ENCODE data around the gene MAP3K21. TPM values are rescaled to one million over a fixed set of nuclear protein-coding genes. Genes with fewer than 3 reads are reported as not detected.
A peak's percentile ranks its signal among the peaks of the same experiment; 100 is the strongest.

Gene MAP3K21
- total RNA-seq, 1 experiment from 2014 or later, result 18.3 TPM

- intact Hi-C loops (cut with micrococcal nuclease; ENCODE audit: unreplicated experiment), result loop anchor here (5.0 kb wide), 2 partner anchors 67 to 772 kb away; no protein-coding TSS in a partner anchor
- CTCF ChIA-PET, result interaction anchor here (0.7 kb wide), 1 partner anchor 810 kb away, joined by 3 read pairs; no protein-coding TSS in a partner anchor
- POLR2A ChIA-PET (ENCODE audit: unreplicated experiment), result no interaction called here
These were observed 27.2 kb upstream of the MAP3K21 start for GRCh38 chr1:233300326-233300725.

GRCh38 chr1:233304489-233305102 lies 22.9 kb upstream of the MAP3K21 start:
- H3K4me3 ChIP-seq, result no peak overlapping the region
- H3K27ac ChIP-seq, result no peak overlapping the region
- no peaks in the 10 kb centered on the region for H3K27me3 ChIP-seq (ENCODE audit: insufficient read depth, low read depth)
- H3K9me3 ChIP-seq (ENCODE audit: insufficient read depth, low read depth), result peaks cover 10% of the 10 kb centered on the region; the same call in 1 of the 2 replicates
- H3K4me2 ChIP-seq, result no peak overlapping the region
- peaks cover 5% of the 10 kb centered on the region; the same call in 1 of the 2 replicates for H3F3A ChIP-seq (ENCODE audit: insufficient read depth, low read depth)
- ChIA-PET CTCF (interaction anchor here (0.6 to 1.0 kb wide), 6 partner anchors 8 to 1191 kb away, joined by 3 to 16 read pairs (median 4); no protein-coding TSS in a partner anchor), POLR2A (ENCODE audit: unreplicated experiment) (no interaction called here)
- H3K79me2 ChIP-seq (ENCODE audit: low read depth), result no peaks in the 10 kb centered on the region
- BruUV-seq (replicated peaks), result no TSS peak
- TF ChIP-seq CTCF (conservative IDR thresholded peaks at IDR 0.05), result peak; percentile 78
- no peak for TF ChIP-seq EZH2 (IDR thresholded peaks at IDR 0.05; ENCODE audit: low read depth)
- no peaks in the 10 kb centered on the region for H3K4me1 ChIP-seq (replicated peaks; ENCODE audit: insufficient read depth)
- intact Hi-C loops (cut with micrococcal nuclease; ENCODE audit: unreplicated experiment), result loop anchor here (1.0 to 5.0 kb wide), 3 partner anchors 63 to 807 kb away; no protein-coding TSS in a partner anchor
- H3K9me2 ChIP-seq (ENCODE audit: insufficient read depth), result no peaks in the 10 kb centered on the region
- no peaks in the 10 kb centered on the region for H4K20me1 ChIP-seq (ENCODE audit: insufficient read depth)
- no peaks in the 10 kb centered on the region for H3K36me3 ChIP-seq (ENCODE audit: low read depth)
- no peak overlapping the region for H2AFZ ChIP-seq
- no peak for DNase-seq

More at GRCh38 chr1:233300326-233300725, 27.2 kb upstream of the MAP3K21 start:
- Histone ChIP-seq H3F3A (ENCODE audit: insufficient read depth, low read depth) (peaks cover 1% of the 10 kb centered on the region; the same call in 1 of the 2 replicates), H3K4me3 (no peak overlapping the region), H3K27me3 (ENCODE audit: insufficient read depth, low read depth) (no peaks in the 10 kb centered on the region), H3K79me2 (ENCODE audit: low read depth) (no peaks in the 10 kb centered on the region), H3K9me3 (ENCODE audit: insufficient read depth, low read depth) (peaks cover 4% of the 10 kb centered on the region; the same call in 1 of the 2 replicates), H3K9me2 (ENCODE audit: insufficient read depth) (no peaks in the 10 kb centered on the region), H3K27ac (no peak overlapping the region), H3K4me2 (no peak overlapping the region), H3K36me3 (ENCODE audit: low read depth) (no peaks in the 10 kb centered on the region), H4K20me1 (ENCODE audit: insufficient read depth) (no peaks in the 10 kb centered on the region), H2AFZ (no peak overlapping the region), H3K4me1 (replicated peaks; ENCODE audit: insufficient read depth) (peaks cover 6% of the 10 kb centered on the region)
- no TSS peak for BruUV-seq (replicated peaks)
- no peak for DNase-seq
- TF ChIP-seq CTCF (conservative IDR thresholded peaks at IDR 0.05) (no peak), EZH2 (IDR thresholded peaks at IDR 0.05; ENCODE audit: low read depth) (no peak)

GRCh38 chr1:233313434-233314155 lies 13.9 kb upstream of the MAP3K21 start:
- Histone ChIP-seq H3K79me2 (ENCODE audit: low read depth) (no peaks in the 10 kb centered on the region), H2AFZ (no peak overlapping the region), H3K27ac (no peak overlapping the region), H3K4me1 (replicated peaks; ENCODE audit: insufficient read depth) (no peaks in the 10 kb centered on the region), H3K36me3 (ENCODE audit: low read depth) (no peaks in the 10 kb centered on the region), H3K9me3 (ENCODE audit: insufficient read depth, low read depth) (no peaks in the 10 kb centered on the region), H3K9me2 (ENCODE audit: insufficient read depth) (no peaks in the 10 kb centered on the region; the same call in 1 of the 2 replicates), H3K4me2 (no peak overlapping the region), H3K27me3 (ENCODE audit: insufficient read depth, low read depth) (no peaks in the 10 kb centered on the region), H4K20me1 (ENCODE audit: insufficient read depth) (no peaks in the 10 kb centered on the region), H3F3A (ENCODE audit: insufficient read depth, low read depth) (no peaks in the 10 kb centered on the region), H3K4me3 (no peak overlapping the region)
- TF ChIP-seq EZH2 (IDR thresholded peaks at IDR 0.05; ENCODE audit: low read depth) (no peak), CTCF (conservative IDR thresholded peaks at IDR 0.05) (no peak)
- no TSS peak for BruUV-seq (replicated peaks)
- ChIA-PET CTCF (no interaction called here), POLR2A (ENCODE audit: unreplicated experiment) (no interaction called here)
- intact Hi-C loops (cut with micrococcal nuclease; ENCODE audit: unreplicated experiment), result loop anchor here (1.0 kb wide), 1 partner anchor 17 kb away; no protein-coding TSS in a partner anchor
- DNase-seq, result no peak

All from PC-9 (cell line).